HEK293 (cell line): ENCODE results near the gene EPSTI1.

Source experiments
- PRDM1 ChIP-seq: fragments of 450-650 bp; formaldehyde crosslinking; IDR thresholded peaks from 2 replicates; pipeline ENCODE4; 2016; ENCODE audit warnings: missing biosample characterization, missing genetic modification characterization
- SETDB1 ChIP-seq: IDR thresholded peaks from one replicate; pipeline ENCODE4 v1.6.1; 2017; ENCODE audit warnings: mild to moderate bottlenecking, low read length, moderate library complexity, mixed read lengths; ENCODE audit not compliant: insufficient read length
- TCF7L2 ChIP-seq: IDR thresholded peaks from 2 replicates; pipeline ENCODE4 v1.6.1; 2011; ENCODE audit warnings: low read depth, mild to moderate bottlenecking, inconsistent platforms, low read length, moderate library complexity, borderline replicate concordance
- YY1 ChIP-seq: fragments of 450-650 bp; formaldehyde crosslinking; IDR thresholded peaks from 2 replicates; pipeline ENCODE4 v1.5.1; 2018; ENCODE audit warnings: missing biosample characterization, missing genetic modification characterization
- ZNF146 ChIP-seq: fragments of 450-650 bp; formaldehyde crosslinking; IDR thresholded peaks from 2 replicates; pipeline ENCODE4 v1.5.1; 2016; ENCODE audit warnings: missing biosample characterization, missing genetic modification characterization
- ZNF221 ChIP-seq: fragments of 450-650 bp; formaldehyde crosslinking; IDR thresholded peaks from 2 replicates; pipeline ENCODE4 v1.5.1; 2017; ENCODE audit warnings: missing biosample characterization, missing genetic modification characterization, borderline replicate concordance
- ZNF223 ChIP-seq: fragments of 450-650 bp; formaldehyde crosslinking; IDR thresholded peaks from 2 replicates; pipeline ENCODE4 v1.5.1; 2016; ENCODE audit warnings: missing biosample characterization, missing genetic modification characterization
- ZNF274 ChIP-seq, 2 experiments: fragments of 200-500 bp in 1 of 2; fragments of 450-650 bp in 1 of 2; sonication (Bioruptor generic) in 1 of 2; formaldehyde crosslinking in 1 of 2; IDR thresholded peaks; 2 replicates each; pipeline versions ENCODE4 v1.5.1 to v1.6.1; 2014 to 2016; ENCODE audit warnings: borderline replicate concordance in 1 of 2, inconsistent platforms in 1 of 2, low read length in 1 of 2, missing biosample characterization in 1 of 2, missing genetic modification characterization in 1 of 2
- ZNF529 ChIP-seq: fragments of 450-650 bp; formaldehyde crosslinking; IDR thresholded peaks from 2 replicates; pipeline ENCODE4 v1.5.1; 2017; ENCODE audit warnings: missing genetic modification characterization, missing biosample characterization; ENCODE audit not compliant: insufficient replicate concordance
- ZNF658 ChIP-seq: fragments of 450-650 bp; formaldehyde crosslinking; IDR thresholded peaks from 2 replicates; pipeline ENCODE4; 2016; ENCODE audit warnings: missing biosample characterization, missing genetic modification characterization
- ZNF670 ChIP-seq: fragments of 450-650 bp; formaldehyde crosslinking; IDR thresholded peaks from 2 replicates; pipeline ENCODE4 v1.5.1; 2016; ENCODE audit warnings: missing biosample characterization, missing genetic modification characterization, low read depth
- TF ChIP-seq, protein P1 (sequence below): fragments of 450-650 bp; formaldehyde crosslinking; IDR thresholded peaks from 2 replicates; pipeline ENCODE4 v1.5.1; 2016; ENCODE audit warnings: missing biosample characterization, missing genetic modification characterization
- TF ChIP-seq, protein P2 (sequence below): fragments of 450-650 bp; formaldehyde crosslinking; IDR thresholded peaks from 2 replicates; pipeline ENCODE4 v1.5.1; 2017; ENCODE audit warnings: missing biosample characterization, missing genetic modification characterization

DNA sequence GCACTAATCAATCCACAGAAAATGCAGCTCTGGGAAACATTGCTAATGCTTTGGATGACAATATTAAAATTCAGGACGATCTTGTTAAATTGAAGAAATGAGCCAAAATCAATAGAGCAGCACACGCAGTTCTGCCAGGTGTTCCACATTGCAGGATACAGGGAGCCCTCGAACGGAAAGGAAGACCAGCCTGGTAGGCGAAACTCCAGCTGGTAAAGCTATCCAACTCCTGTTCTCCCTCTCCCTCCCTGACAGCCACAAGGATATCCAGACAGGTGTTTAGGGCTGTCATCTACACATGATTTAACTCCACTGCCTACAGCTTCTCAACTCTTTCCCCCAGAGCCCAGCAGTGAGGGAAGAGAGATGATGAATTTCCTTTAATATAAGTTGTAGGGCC is 67.7 kb downstream of the EPSTI1 start:
- TF ChIP-seq YY1 (tag by site-specific recombination) (no peak), SETDB1 (no peak), ZNF529 (no peak), PRDM1 (tag by site-specific recombination) (no peak), ZNF670 (tag by site-specific recombination) (no peak), ZNF221 (no peak), TCF7L2 (no peak), ZNF274 (IDR thresholded peaks at IDR 0.05; ENCODE audit: low read length) (no peak), ZNF274 (tag by site-specific recombination; IDR thresholded peaks at IDR 0.05; ENCODE audit: borderline replicate concordance) (no peak), ZNF658 (tag by site-specific recombination) (no peak), ZNF223 (no peak), ZNF146 (no peak)
- TF ChIP-seq, protein P1, sequence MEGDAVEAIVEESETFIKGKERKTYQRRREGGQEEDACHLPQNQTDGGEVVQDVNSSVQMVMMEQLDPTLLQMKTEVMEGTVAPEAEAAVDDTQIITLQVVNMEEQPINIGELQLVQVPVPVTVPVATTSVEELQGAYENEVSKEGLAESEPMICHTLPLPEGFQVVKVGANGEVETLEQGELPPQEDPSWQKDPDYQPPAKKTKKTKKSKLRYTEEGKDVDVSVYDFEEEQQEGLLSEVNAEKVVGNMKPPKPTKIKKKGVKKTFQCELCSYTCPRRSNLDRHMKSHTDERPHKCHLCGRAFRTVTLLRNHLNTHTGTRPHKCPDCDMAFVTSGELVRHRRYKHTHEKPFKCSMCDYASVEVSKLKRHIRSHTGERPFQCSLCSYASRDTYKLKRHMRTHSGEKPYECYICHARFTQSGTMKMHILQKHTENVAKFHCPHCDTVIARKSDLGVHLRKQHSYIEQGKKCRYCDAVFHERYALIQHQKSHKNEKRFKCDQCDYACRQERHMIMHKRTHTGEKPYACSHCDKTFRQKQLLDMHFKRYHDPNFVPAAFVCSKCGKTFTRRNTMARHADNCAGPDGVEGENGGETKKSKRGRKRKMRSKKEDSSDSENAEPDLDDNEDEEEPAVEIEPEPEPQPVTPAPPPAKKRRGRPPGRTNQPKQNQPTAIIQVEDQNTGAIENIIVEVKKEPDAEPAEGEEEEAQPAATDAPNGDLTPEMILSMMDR (tag by site-specific recombination): no peak
- TF ChIP-seq, protein P2, sequence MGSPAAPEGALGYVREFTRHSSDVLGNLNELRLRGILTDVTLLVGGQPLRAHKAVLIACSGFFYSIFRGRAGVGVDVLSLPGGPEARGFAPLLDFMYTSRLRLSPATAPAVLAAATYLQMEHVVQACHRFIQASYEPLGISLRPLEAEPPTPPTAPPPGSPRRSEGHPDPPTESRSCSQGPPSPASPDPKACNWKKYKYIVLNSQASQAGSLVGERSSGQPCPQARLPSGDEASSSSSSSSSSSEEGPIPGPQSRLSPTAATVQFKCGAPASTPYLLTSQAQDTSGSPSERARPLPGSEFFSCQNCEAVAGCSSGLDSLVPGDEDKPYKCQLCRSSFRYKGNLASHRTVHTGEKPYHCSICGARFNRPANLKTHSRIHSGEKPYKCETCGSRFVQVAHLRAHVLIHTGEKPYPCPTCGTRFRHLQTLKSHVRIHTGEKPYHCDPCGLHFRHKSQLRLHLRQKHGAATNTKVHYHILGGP (tag by site-specific recombination): no peak
